Lung (tissue), 12 donors: ENCODE results near the gene HIRA. TPM values are rescaled to one million over a fixed set of nuclear protein-coding genes. Genes with fewer than 3 reads are reported as not detected.

ENCODE experiments used
- ATAC-seq: fragments of 200-7000 bp; cut with Tn5 transposase; one replicate; pipeline ENCODE4 v1.9.1; 2020; ENCODE audit warnings: moderate number of reproducible peaks; ENCODE audit not compliant: insufficient read depth, low FRiP score
- DNase-seq, 3 donors: peaks; one replicate each; pipeline ENCODE4 v3.0.0-alpha.2; 2013 to 2017
- H3K27ac ChIP-seq, 2 donors: one replicate each; pipeline ENCODE4 v1.5.1; 2013; ENCODE audit warnings: mild to moderate bottlenecking in 2 of 2, moderate library complexity in 2 of 2, control low read depth in 1 of 2, inconsistent platforms in 1 of 2, low read depth in 1 of 2, low read length in 1 of 2
- H3K27me3 ChIP-seq, 3 donors: one replicate each; pipeline ENCODE4 v1.5.1; 2013; ENCODE audit warnings: low read length in 2 of 3; ENCODE audit not compliant: control insufficient read depth in 3 of 3, insufficient read depth in 3 of 3
- H3K36me3 ChIP-seq, 4 donors: one replicate each; pipeline ENCODE4 v1.5.1; 2013; ENCODE audit warnings: low read length in 4 of 4, mild to moderate bottlenecking in 1 of 4, moderate library complexity in 1 of 4; ENCODE audit not compliant: control insufficient read depth in 4 of 4, insufficient read depth in 4 of 4
- H3K4me1 ChIP-seq, 5 donors: one replicate each; pipeline ENCODE4 v1.5.1; 2013; ENCODE audit warnings: low read length in 5 of 5, mild to moderate bottlenecking in 2 of 5, moderate library complexity in 1 of 5; ENCODE audit not compliant: control insufficient read depth in 5 of 5, insufficient read depth in 5 of 5
- H3K4me3 ChIP-seq: one replicate; pipeline ENCODE4 v1.5.1; 2013; ENCODE audit warnings: mild to moderate bottlenecking, control low read depth, moderate library complexity
- H3K9ac ChIP-seq, 2 donors: one replicate each; pipeline ENCODE4 v1.5.1; 2013; ENCODE audit warnings: low read length in 2 of 2, control low read depth in 1 of 2; ENCODE audit not compliant: insufficient read depth in 1 of 2
- H3K9me3 ChIP-seq, 4 donors: one replicate each; pipeline ENCODE4 v1.5.1; 2013; ENCODE audit warnings: low read length in 3 of 4, mild to moderate bottlenecking in 1 of 4, moderate library complexity in 1 of 4; ENCODE audit not compliant: control insufficient read depth in 4 of 4, insufficient read depth in 3 of 4
- CTCF ChIP-seq: IDR thresholded peaks from 2 replicates; pipeline ENCODE4 v1.5.1; 2012; ENCODE audit warnings: mild to moderate bottlenecking; ENCODE audit errors: control extremely low read depth, extremely low read depth
- WGBS, 2 donors: extraction: QIAGEN DNeasy Blood & Tissue Kit; methylation state at CpG; one replicate each; pipeline ENCODE4 v1.1.7; 2013; 5-methylcytosine and 5-hydroxymethylcytosine counted together
- polyA plus RNA-seq, 2 donors: library from polyadenylated mRNA; stranded (reverse); fragments of 200-250 nt; gene quantifications; one replicate each; pipeline ENCODE4 v1.2.1, GENCODE V29; 2013
- total RNA-seq, 2 donors: library from RNA; depleted of rRNA in 1 of 2; stranded (reverse); fragments of >200 nt in 1 of 2; gene quantifications; one replicate each; pipeline ENCODE4 v1.2.1, GENCODE V29; 2014 to 2021
- donor health status: control.
- donor health status: control.
- donor health status: Bipolar disorder and iron deficiency.
- donor health status: healthy.
- donor health status: DM: yes; HTN: yes; CAD: no.

HIRA gene
- total and polyA plus RNA-seq, 4 donors = 7.5 to 27.2 (median 17.3) TPM

GRCh38 chr22:19401483-19401882 lies 30.1 kb downstream of the HIRA start:
- H3K27ac ChIP-seq = no peak overlapping the region
- H3K4me1 ChIP-seq = peaks cover 0 to 2% (median 0%) of the 10 kb centered on the region in 5 donors
- no peak for TF ChIP-seq CTCF
- ATAC-seq (no peak), DNase-seq (no peak)
- 95 to 96% methylated on average over 4 of the region's 4 CpGs for WGBS, 2 donors
- peaks cover 2 to 36% (median 13%) of the 10 kb centered on the region in 4 donors for H3K36me3 ChIP-seq
- no peaks in the 10 kb centered on the region for H3K9me3 ChIP-seq
- no peak overlapping the region for H3K9ac ChIP-seq
- no peaks in the 10 kb centered on the region for H3K27me3 ChIP-seq
- no peak overlapping the region for H3K4me3 ChIP-seq

- Histone ChIP-seq H3K36me3 (peaks cover 0 to 36% (median 14%) of the 10 kb centered on the region in 4 donors), H3K4me3 (no peak overlapping the region), H3K27me3 (no peaks in the 10 kb centered on the region), H3K27ac (no peak overlapping the region), H3K9me3 (no peaks in the 10 kb centered on the region), H3K4me1 (no peaks in the 10 kb centered on the region), H3K9ac (no peak overlapping the region)
- DNase-seq = no peak
- 94 to 97% methylated on average over 6 of the region's 6 CpGs for WGBS, 2 donors
- no peak for TF ChIP-seq CTCF
- ATAC-seq = no peak
These were observed 30.7 kb downstream of the HIRA start for GRCh38 chr22:19400881-19401280.

GRCh38 chr22:19398652-19399051 lies 32.9 kb downstream of the HIRA start:
- Histone ChIP-seq H3K9ac (no peak overlapping the region), H3K27me3 (no peaks in the 10 kb centered on the region), H3K36me3 (peaks cover 7 to 44% (median 19%) of the 10 kb centered on the region in 4 donors), H3K27ac (no peak overlapping the region), H3K9me3 (no peaks in the 10 kb centered on the region), H3K4me3 (no peak overlapping the region), H3K4me1 (no peaks in the 10 kb centered on the region)
- TF ChIP-seq CTCF = no peak
- ATAC-seq (no peak), DNase-seq (no peak)
- 94 to 95% methylated on average over 2 of the region's 2 CpGs for WGBS, 2 donors

GRCh38 chr22:19398206-19398605 lies 33.3 kb downstream of the HIRA start:
- H3K36me3 ChIP-seq = peaks cover 8 to 44% (median 20%) of the 10 kb centered on the region in 4 donors
- no peak overlapping the region for H3K4me3 ChIP-seq
- TF ChIP-seq CTCF = no peak

More at GRCh38 chr22:19398206-19398605, 33.3 kb downstream of the HIRA start:
- WGBS, 2 donors = 85 to 88% methylated on average over 6 of the region's 6 CpGs
- no peaks in the 10 kb centered on the region for H3K9me3 ChIP-seq
- H3K27me3 ChIP-seq = no peaks in the 10 kb centered on the region
- H3K27ac ChIP-seq = no peak overlapping the region
- no peaks in the 10 kb centered on the region for H3K4me1 ChIP-seq
- no peak overlapping the region for H3K9ac ChIP-seq
- ATAC-seq = no peak
- DNase-seq = no peak
